Measurements from ENCODE around the gene HHATL. TPM values are rescaled to one million over a fixed set of nuclear protein-coding genes. Genes with fewer than 3 reads are reported as not detected.

The HHATL gene
- total RNA-seq, 2 experiments from 2014 or later = not detected

DNA sequence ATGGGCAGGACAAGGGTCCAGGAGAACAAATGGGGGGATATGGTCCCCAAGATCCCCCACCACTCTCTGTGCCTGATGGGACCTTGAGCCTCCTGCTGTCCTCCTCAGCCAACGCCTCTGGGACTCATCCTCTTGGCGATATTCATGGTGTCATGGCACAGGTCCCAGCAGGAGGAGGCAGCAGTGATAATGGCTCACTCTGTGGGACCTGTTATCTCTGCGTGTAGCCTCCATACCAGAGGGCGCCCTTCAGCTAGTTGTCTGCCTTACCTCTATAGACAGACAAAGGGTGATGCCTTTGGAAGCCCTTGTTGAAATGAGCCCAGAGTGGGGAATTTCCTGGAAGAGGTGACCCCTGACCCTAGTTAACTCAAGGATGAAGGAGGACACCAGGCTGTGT is 41.7 kb downstream of the HHATL start:
- ATAC-seq (ENCODE audit: low read depth) (peak; percentile 27), DNase-seq (no peak)
- POLR2A ChIA-PET = no interaction called here
- Mint-ChIP-seq H3K9me3 (no peaks in the 10 kb centered on the region), H3K36me3 (no peaks in the 10 kb centered on the region), H3K4me3 (no peak overlapping the region), H3K27me3 (no peaks in the 10 kb centered on the region), H3K27ac (no peak overlapping the region), H3K4me1 (no peaks in the 10 kb centered on the region)

DNA sequence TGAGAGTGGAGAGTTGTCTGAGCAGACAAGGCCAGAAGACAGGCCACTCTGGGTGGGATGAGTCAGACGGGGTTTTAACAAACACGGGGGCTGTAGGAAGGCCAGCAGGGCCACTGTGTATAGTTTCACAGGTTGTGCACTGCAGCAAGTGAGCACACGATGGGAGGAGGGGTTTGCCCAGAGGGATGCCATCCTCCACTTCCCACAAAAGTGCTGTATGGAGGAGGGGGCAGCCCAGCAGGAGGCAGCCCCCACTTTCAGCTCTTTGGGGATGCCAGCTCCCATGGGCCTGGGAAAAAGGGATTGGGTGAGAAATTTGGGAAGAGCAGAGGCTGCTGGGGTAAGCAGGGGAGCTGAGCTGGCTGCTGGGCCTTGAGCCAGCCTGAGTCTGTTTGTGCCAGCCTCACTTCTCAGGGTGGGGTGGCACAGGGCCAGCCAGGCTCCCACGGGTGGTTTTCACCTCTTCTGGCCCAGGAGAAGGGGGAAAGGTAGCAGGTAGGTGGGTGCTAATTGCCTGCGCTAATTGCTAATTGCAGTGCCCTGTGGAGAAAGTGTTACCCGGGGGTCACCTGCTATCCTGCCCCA is 42.4 kb downstream of the HHATL start:
- ATAC-seq (ENCODE audit: low read depth) (no peak), DNase-seq (no peak)
- no peak overlapping the region for H3K4me3 Mint-ChIP-seq
- H3K36me3 Mint-ChIP-seq = no peaks in the 10 kb centered on the region
- POLR2A ChIA-PET = no interaction called here
- peaks cover 2% of the 10 kb centered on the region for H3K27me3 Mint-ChIP-seq
- no peaks in the 10 kb centered on the region for H3K9me3 Mint-ChIP-seq
- H3K27ac Mint-ChIP-seq = no peak overlapping the region
- no peaks in the 10 kb centered on the region for H3K4me1 Mint-ChIP-seq

DNA sequence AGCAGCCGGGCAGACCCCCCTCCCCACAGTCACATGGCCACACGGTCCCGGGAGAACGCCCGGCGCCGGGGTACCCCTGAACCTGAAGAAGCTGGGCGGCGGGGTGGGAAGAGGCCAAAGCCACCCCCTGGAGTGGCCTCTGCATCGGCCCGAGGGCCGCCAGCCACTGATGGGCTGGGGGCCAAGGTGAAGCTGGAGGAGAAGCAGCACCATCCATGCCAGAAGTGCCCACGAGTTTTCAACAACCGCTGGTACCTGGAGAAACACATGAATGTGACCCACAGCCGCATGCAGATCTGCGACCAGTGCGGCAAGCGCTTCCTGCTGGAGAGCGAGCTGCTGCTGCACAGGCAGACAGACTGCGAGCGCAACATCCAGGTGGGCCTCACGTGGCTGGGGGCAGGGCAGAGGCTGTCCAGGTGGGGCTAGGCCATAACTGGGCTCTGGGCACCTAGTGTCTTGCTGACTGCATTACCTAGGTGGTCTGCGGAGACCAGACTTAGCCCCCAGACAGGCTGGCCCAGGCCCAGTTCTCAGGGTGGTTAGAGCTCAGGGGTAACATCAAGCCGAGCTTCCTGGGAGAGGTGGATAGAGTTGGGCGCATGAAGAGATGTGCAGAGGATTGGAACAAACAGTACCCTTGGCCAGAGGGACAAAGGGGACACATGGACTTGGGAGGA is 43.0 kb downstream of the HHATL start:
- Mint-ChIP-seq H3K4me1 (no peaks in the 10 kb centered on the region), H3K9me3 (no peaks in the 10 kb centered on the region), H3K27ac (no peak overlapping the region), H3K27me3 (peaks cover 4% of the 10 kb centered on the region), H3K4me3 (no peak overlapping the region), H3K36me3 (no peaks in the 10 kb centered on the region)
- DNase-seq = no peak
- no peak for ATAC-seq (ENCODE audit: low read depth)
- POLR2A ChIA-PET = no interaction called here

DNA sequence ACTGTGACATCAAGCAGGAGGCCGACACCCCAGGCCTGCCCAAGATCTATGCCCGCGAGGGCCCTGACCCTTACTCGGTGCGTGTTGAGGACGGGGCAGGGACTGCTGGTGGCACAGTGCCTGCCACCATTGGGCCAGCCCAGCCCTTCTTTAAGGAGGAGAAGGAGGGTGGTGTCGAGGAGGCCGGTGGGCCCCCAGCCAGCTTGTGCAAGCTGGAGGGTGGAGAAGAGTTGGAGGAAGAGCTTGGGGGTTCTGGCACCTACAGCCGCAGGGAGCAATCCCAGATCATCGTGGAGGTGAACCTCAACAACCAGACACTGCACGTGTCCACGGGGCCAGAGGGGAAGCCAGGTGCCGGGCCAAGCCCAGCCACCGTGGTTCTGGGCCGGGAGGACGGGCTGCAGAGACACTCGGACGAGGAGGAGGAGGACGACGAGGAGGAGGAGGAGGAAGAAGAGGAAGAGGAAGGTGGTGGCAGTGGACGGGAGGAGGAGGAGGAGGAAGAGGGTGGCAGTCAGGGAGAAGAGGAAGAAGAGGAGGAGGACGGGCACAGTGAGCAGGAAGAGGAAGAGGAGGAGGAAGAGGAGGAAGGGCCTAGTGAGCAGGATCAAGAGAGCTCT is 43.7 kb downstream of the HHATL start:
- DNase-seq (no peak), ATAC-seq (ENCODE audit: low read depth) (no peak)
- Mint-ChIP-seq H3K36me3 (no peaks in the 10 kb centered on the region), H3K9me3 (no peaks in the 10 kb centered on the region), H3K27me3 (peaks cover 4% of the 10 kb centered on the region), H3K27ac (no peak overlapping the region), H3K4me3 (no peak overlapping the region), H3K4me1 (no peaks in the 10 kb centered on the region)
- POLR2A ChIA-PET = no interaction called here

DNA sequence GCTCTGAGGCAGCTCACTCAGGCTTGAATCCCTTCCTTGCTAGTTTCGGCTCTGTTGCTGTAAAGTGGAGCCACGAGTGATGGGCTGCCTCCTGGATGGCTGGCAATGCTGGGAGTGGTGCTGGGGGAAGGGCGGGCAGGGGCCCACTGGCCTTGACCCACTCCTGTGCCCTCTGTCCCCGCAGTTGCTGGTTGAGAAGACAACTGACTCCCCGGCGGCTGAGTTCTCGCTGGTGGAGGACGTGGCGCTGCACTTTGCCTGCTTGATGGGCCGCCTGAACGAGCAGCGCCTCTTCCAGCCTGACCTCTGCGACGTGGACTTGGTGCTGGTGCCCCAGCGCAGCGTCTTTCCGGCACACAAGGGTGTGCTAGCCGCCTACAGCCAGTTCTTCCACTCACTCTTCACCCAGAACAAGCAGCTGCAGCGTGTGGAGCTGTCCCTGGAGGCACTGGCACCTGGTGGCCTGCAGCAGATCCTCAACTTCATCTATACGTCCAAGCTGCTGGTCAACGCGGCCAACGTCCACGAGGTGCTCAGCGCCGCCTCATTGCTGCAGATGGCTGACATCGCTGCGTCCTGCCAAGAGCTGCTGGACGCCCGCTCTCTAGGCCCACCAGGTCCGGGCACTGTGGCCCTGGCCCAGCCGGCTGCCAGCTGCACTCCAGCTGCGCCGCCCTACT is 44.4 kb downstream of the HHATL start:
- POLR2A ChIA-PET = no interaction called here
- Mint-ChIP-seq H3K36me3 (peaks cover 1% of the 10 kb centered on the region), H3K9me3 (no peaks in the 10 kb centered on the region), H3K4me1 (peaks cover 5% of the 10 kb centered on the region), H3K4me3 (no peak overlapping the region), H3K27me3 (peaks cover 4% of the 10 kb centered on the region), H3K27ac (peak overlapping the region; percentile 28)
- ATAC-seq (ENCODE audit: low read depth) (no peak), DNase-seq (no peak)

DNA sequence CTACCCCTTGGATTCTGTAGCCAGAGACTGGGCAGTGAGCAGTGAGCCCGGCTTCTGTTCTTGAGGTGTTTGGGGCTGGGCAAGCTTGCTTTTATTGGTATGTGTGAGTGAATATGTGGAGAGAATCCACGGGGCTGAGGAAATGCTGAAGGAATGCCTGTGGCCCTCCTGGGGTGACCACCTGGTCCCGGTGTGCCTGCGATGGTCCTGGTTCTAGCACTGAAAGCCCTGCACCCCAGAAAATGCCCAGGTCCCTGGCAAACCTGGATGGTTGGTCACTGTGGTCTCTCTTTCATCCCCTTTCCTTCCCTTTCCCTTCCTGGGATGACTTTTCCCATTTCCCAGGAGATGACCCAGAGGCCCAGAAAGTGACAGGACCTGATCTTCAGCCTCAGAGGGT is 44.9 kb downstream of the HHATL start:
- peaks cover 10% of the 10 kb centered on the region for H3K4me1 Mint-ChIP-seq
- POLR2A ChIA-PET = no interaction called here
- DNase-seq = no peak
- no peak overlapping the region for H3K4me3 Mint-ChIP-seq
- peaks cover 4% of the 10 kb centered on the region for H3K27me3 Mint-ChIP-seq
- H3K36me3 Mint-ChIP-seq = peaks cover 1% of the 10 kb centered on the region
- peak overlapping the region; percentile 28 for H3K27ac Mint-ChIP-seq
- no peak for ATAC-seq (ENCODE audit: low read depth)
- H3K9me3 Mint-ChIP-seq = no peaks in the 10 kb centered on the region

DNA sequence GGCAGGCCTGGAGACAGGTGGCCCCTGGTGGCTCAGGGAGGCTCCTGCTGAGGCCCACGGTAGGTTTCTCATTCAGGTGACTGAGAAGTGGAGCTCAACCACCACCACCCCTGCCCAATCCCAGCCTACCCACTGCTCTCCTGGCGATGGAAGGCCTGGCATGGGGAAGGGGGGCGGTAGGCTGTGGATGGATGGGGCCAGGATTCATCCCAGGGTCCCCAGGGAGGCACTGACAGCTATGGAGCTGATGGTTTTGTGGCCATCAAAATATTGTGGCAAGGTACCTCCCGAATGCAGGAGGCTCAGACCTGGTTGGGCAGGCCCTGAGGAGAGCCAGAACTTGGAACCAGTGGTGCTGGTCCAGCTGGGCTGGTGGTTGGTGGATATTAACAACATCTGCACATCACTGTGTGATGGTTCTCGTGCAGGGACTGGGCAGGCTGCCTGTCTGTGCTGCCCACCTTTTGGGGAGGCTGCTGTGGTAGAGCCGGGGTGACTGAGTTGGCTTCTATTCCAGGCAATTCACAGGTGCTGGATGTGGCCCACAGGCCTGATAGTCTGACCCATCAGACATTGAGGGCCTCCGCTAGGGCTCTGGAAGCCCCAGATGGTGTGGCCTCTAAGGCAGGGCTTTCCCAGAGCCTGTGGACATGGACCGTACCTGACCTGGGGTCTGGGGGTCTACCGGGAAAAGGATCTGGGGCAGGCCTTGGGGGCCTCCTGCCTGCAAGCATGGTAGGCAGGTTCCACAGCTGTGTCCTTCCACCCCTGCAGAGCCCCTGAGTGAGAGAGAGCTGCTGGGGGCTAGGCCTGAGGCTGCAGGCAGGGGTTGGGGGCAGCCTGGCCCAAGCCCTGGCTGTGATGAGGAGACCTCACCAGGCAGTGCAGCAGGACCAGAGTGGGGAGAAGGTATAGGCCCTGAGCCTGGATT is 45.7 kb downstream of the HHATL start:
- no peak overlapping the region for H3K27ac Mint-ChIP-seq
- POLR2A ChIA-PET = no interaction called here

DNA sequence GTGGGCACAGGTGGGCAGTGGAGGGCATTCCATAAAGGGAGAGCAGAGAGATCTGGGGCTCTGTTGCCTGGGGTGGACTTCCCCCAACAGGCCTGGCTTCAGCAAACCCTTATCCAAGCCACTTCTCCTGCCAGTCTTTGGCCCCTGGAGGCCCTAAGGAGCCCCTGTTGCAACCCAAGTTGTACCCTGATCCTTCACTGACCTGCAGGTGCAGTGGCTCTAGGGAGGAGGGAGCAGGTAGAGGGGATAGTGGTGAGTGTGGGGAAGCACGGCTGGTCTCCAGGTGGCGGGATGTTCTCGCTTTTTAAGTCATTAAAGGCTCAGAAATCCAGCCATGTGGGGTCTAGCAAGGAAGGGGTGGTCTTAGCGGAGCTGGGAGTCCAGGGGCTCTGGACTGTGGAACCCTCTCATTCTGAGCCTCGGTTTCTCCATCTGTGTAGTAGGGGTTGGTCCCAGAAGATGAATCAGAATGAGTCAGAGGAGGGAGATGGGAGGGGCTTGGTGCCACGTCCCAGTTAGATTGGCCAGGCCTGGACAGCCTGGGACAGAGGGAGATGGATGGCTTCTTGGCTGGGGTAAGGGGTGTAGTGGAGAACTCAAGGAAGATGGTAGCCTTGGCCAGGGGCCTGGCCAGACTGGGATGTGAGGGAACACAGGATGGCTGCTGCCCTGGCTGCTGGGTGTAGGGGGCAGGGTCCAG is 46.5 kb downstream of the HHATL start:
- Mint-ChIP-seq H3K4me1 (peaks cover 19% of the 10 kb centered on the region), H3K27me3 (peaks cover 4% of the 10 kb centered on the region), H3K4me3 (no peak overlapping the region), H3K9me3 (no peaks in the 10 kb centered on the region), H3K27ac (no peak overlapping the region), H3K36me3 (peaks cover 1% of the 10 kb centered on the region)
- POLR2A ChIA-PET = no interaction called here
- ATAC-seq (ENCODE audit: low read depth) (no peak), DNase-seq (no peak)

More for the DNA sequence above, 45.7 kb downstream of the HHATL start:
- Mint-ChIP-seq H3K27me3 (peaks cover 4% of the 10 kb centered on the region), H3K36me3 (peaks cover 1% of the 10 kb centered on the region), H3K4me1 (peaks cover 17% of the 10 kb centered on the region), H3K9me3 (no peaks in the 10 kb centered on the region), H3K4me3 (no peak overlapping the region)
- DNase-seq = peak; percentile 31
- ATAC-seq (ENCODE audit: low read depth) = no peak

DNA sequence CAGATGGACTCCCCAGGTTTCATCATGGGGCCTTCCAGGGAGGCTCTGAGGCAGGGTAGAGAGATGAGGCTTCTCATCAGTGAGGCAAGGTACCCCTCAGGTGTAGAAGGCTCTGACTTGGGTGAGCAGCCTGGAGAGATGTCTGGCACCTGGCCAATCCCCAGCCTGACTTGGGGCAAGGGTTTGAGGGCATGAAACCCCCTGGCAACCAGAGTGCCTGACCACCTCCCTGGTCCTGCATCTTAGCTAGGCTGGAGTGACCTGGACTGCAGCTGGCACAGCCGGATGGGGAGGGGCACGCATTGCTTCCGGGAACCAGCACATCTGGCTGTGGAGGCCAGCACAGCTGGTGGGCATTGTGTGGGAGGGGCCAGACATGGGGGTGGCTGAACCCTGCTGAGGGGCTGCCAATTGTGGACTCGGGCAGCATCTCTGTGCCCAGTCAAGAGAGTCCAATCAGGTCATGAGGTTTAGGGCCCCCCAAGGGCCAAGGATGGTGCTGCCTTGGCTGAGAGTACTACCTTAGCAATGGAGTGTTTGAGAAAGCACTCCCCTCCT is 47.2 kb downstream of the HHATL start:
- H3K27ac Mint-ChIP-seq = no peak overlapping the region
- ATAC-seq (ENCODE audit: low read depth) = no peak
- peaks cover 4% of the 10 kb centered on the region for H3K27me3 Mint-ChIP-seq
- DNase-seq = peak; percentile 35
- H3K9me3 Mint-ChIP-seq = no peaks in the 10 kb centered on the region
- H3K36me3 Mint-ChIP-seq = peaks cover 1% of the 10 kb centered on the region
- H3K4me1 Mint-ChIP-seq = peaks cover 19% of the 10 kb centered on the region
- POLR2A ChIA-PET = no interaction called here
- peak overlapping the region; percentile 22 for H3K4me3 Mint-ChIP-seq

DNA sequence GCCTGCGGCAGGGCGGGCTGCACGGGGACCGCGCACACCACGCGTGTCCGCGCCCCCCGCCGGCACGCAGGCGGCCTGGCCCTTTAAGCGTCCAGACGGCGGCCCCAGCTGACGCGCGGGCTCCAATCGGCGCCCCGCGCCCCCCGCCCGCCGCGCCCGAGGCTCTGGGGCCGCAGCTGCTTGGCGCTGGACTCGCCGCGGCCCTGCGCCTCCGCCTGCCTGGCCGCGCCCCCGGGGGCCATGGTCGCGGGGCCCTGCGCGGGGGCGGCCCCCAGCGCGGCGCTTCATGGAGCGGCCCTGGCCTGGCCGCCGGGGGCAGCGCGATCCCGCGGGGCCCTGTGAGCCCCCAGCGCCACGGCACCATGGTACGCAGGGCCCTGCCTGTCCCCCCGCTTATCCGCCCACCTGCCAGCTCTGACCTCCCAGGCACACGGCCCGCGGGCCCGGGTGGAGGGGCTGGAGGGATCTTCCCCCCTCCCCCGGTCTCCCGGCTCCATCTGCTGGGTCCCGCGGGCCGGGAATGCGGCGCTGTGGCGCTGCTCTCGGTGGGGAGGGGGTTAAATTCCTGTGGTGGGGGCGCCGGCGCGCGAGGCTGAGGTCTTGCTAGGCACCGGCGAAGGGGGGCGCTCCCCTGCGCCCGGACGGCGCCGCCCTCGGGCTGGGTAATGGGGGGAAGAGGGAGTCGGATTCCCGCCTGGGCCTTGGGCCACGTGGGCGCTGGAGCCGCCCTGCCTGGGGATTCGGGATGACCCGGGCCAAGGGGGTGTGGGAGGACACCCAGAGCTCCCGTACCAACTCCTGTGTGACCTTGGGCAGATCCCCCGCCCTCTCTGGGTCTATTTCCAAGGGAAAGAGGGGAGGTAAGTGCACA is 48.0 kb downstream of the HHATL start:
- peaks cover 1% of the 10 kb centered on the region for H3K36me3 Mint-ChIP-seq
- H3K27ac Mint-ChIP-seq = no peak overlapping the region
- no peaks in the 10 kb centered on the region for H3K9me3 Mint-ChIP-seq
- POLR2A ChIA-PET = interaction anchor here (0.7 kb wide), 1 partner anchor 72 kb away, joined by 3 read pairs; the partner anchor contains the start of gene SEC22C
- DNase-seq (peak; percentile 50), ATAC-seq (ENCODE audit: low read depth) (peak; percentile 28)
- peak overlapping the region; percentile 22 for H3K4me3 Mint-ChIP-seq
- peaks cover 19% of the 10 kb centered on the region for H3K4me1 Mint-ChIP-seq
- peaks cover 4% of the 10 kb centered on the region for H3K27me3 Mint-ChIP-seq

DNA sequence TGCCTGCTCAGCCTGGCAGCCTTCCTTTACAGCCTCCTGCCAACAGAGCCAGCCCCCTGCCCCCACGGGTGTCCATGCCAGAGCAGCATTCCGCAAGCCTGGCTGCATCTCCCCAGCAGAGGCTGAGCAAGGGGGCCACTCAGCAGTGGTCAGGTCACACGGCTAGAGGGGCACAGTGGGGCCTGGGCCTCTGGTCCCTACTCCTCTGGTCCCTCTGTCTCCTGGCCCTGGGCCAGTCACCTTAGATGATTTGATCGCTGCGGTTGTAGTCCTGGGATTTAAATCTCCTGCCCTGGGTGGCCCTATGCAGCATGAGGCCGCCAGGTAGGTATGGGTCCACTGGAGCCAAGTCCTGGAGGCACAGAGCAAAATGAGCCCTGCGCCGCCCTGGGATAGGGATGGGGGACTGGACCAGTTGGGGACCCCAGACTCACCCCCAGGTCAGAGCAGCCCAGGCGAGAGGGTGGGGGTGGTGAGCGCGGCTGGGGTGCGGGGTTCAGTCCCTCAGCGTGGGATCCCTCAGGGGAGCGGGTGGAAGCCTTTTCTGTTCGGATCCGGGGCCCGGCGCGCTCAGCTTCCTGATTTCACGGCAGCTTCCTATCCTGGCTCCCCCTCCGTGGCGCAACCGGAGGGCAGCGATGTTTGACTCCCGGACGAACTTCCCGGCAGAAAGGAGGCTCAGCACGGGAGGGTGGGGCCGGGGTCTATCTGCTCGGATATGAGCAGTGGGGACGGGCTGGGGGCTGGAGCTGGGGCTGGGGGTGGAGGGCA is 48.9 kb downstream of the HHATL start, which contains the start of gene ZBTB47:
ZBTB47 (plus strand) TSS at position 138 of the 771 bp plus-strand sequence. CDS start 4,659 bp downstream, outside the sequence.
- H3K27me3 Mint-ChIP-seq = peaks cover 4% of the 10 kb centered on the region
- POLR2A ChIA-PET = interaction anchor here (0.7 to 2.1 kb wide), 3 partner anchors 63 to 72 kb away, joined by 3 to 7 read pairs (median 5); partner anchors contain the start of genes SEC22C and SS18L2
- H3K4me3 Mint-ChIP-seq = peak within 1 kb of the TSS; percentile 85
- no peaks in the 10 kb centered on the region for H3K9me3 Mint-ChIP-seq
- H3K36me3 Mint-ChIP-seq = peaks cover 6% of the 10 kb centered on the region
- no peak for ATAC-seq (ENCODE audit: low read depth)
- H3K27ac Mint-ChIP-seq = peak within 1 kb of the TSS; percentile 80
- peaks cover 23% of the 10 kb centered on the region for H3K4me1 Mint-ChIP-seq
- peak; percentile 47 for DNase-seq

All from activated naive CD8-positive, alpha-beta T cell treated with anti-CD3 and anti-CD28 coated beads, Interleukin-2, amount 10 ng/mL, durations not matched to agents 7 days and 5 days (primary cell).